SK-N-MC (cell line): ENCODE data around the gene ANAPC2.

Experiments
- EZH2 ChIP-seq: fragments of 200-600 bp; sonication (generic); IDR thresholded peaks from one replicate; pipeline ENCODE4 v1.6.1; 2017; ENCODE audit warnings: antibody characterized with exemption
- POLR2AphosphoS5 ChIP-seq: IDR thresholded peaks from 2 replicates; pipeline ENCODE4 v1.6.1; 2012; ENCODE audit warnings: mild to moderate bottlenecking, low read depth, low read length, borderline replicate concordance

DNA sequence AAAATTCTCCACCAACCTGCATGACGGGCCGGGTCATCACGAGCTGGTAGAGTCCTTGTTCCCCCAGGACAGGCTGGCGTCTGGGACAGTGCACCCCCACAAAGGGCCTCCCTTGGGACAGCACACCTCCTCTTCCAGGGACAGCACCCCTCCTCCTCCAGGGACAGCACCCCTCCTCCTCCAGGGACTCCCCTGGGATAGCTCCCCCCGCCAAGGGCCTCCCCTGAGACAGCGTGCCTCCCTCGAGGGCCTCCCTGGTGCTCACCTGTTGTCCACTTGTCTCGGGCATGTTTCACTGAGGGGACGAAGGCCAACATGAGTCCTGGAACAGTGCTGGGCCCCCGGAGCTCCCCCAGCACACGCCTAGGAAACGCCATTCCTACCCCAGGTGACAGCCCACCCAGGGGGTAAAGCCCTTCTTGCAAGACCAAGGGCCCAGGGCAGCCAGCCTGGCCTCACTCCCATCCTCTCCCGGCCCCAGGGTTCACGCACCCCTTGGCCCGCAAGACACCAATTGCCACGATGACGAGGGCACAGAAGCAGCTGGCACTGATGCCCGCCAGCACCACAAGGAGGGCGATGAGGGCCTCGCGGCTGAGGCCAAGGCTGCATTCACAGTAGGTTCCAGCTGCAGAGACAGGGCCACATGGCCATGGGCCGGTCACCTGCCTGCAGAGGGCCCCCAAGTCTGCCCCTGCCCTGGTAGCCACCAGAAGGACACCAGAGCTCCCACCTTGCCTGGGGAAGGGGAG is 17.0 kb downstream of the ANAPC2 start:
- TF ChIP-seq POLR2AphosphoS5: no peak
- TF ChIP-seq EZH2: no peak
